SK-N-MC (cell line): Measurements from ENCODE around the gene KRTAP7-1.

Experiments
- DNase-seq: peaks from one replicate; pipeline ENCODE4 v3.0.0-alpha.2; 2011; ENCODE audit warnings: low read depth, low spot score
- H3K27ac ChIP-seq: fragments of 200-600 bp; sonication (generic); 2 replicates; pipeline ENCODE4 v1.5.1; 2016; ENCODE audit warnings: mixed run types
- H3K36me3 ChIP-seq: fragments of 200-600 bp; sonication (generic); 2 replicates; pipeline ENCODE4 v1.6.1; 2017; ENCODE audit warnings: antibody characterized with exemption, low read length, mixed read lengths; ENCODE audit not compliant: insufficient read depth
- H3K4me3 ChIP-seq: fragments of 200-600 bp; sonication (generic); 2 replicates; pipeline ENCODE4 v1.5.1; 2016
- H3K9ac ChIP-seq: fragments of 200-600 bp; sonication (generic); 2 replicates; pipeline ENCODE4 v1.8.0; 2017; ENCODE audit warnings: mixed run types, mixed read lengths; ENCODE audit not compliant: insufficient read length
- H3K9me3 ChIP-seq: fragments of 200-600 bp; sonication (generic); 2 replicates; pipeline ENCODE4 v1.6.1; 2017; ENCODE audit warnings: low read depth, mild to moderate bottlenecking, antibody characterized with exemption, low read length, moderate library complexity, mixed read lengths
- EZH2 ChIP-seq: fragments of 200-600 bp; sonication (generic); IDR thresholded peaks from one replicate; pipeline ENCODE4 v1.6.1; 2017; ENCODE audit warnings: antibody characterized with exemption
- FOXP2 ChIP-seq: optimal IDR thresholded peaks from 2 replicates; pipeline ENCODE3; 2011; ENCODE audit warnings: mild to moderate bottlenecking, moderate library complexity; ENCODE audit not compliant: insufficient read depth; ENCODE audit errors: extremely low read length, control extremely low read depth
- POLR2AphosphoS5 ChIP-seq: IDR thresholded peaks from 2 replicates; pipeline ENCODE4 v1.6.1; 2012; ENCODE audit warnings: mild to moderate bottlenecking, low read depth, low read length, borderline replicate concordance

Gene KRTAP7-1

DNA sequence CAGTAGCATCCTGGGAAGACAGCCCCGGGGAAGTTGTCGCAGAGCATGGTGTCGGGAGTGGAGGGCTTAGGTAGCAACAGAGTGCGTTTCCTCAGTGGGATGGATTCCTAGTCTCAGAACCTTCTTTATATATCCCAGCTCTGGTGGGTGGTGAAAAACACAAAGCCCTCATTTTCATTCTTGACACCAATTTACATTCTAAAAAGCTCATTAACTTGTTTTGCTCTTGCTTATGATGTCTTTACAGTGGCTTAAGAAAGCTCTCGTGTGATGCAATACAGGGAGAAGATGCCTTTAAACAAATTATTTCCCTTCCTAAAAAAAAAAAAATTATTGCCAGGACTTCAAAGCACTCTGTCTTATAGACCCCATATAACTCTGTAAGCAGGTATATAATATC, 16.4 kb downstream of the KRTAP7-1 start, which contains the start of gene KRTAP8-1:
KRTAP8-1 (minus strand) TSS at position 101 of the 400 bp plus-strand sequence; CDS start at position 47, 54 bp downstream.
- TF ChIP-seq EZH2 (no peak), FOXP2 (no peak), POLR2AphosphoS5 (no peak)
- no peak for DNase-seq
- Histone ChIP-seq H3K36me3 (no peaks in the 10 kb centered on the region), H3K9ac (no peak within 1 kb of the TSS), H3K9me3 (no peaks in the 10 kb centered on the region), H3K4me3 (no peak within 1 kb of the TSS), H3K27ac (no peak within 1 kb of the TSS)

GRCh38 chr21:30800605-30801004, 29.0 kb downstream of the KRTAP7-1 start:
- DNase-seq, result no peak
- no peak for TF ChIP-seq EZH2
- no peak for TF ChIP-seq POLR2AphosphoS5
- no peak for TF ChIP-seq FOXP2
- H3K9me3 ChIP-seq, result no peaks in the 10 kb centered on the region
- no peak overlapping the region for H3K27ac ChIP-seq
- H3K36me3 ChIP-seq, result no peaks in the 10 kb centered on the region
- H3K9ac ChIP-seq, result no peak overlapping the region
- H3K4me3 ChIP-seq, result no peak overlapping the region

DNA sequence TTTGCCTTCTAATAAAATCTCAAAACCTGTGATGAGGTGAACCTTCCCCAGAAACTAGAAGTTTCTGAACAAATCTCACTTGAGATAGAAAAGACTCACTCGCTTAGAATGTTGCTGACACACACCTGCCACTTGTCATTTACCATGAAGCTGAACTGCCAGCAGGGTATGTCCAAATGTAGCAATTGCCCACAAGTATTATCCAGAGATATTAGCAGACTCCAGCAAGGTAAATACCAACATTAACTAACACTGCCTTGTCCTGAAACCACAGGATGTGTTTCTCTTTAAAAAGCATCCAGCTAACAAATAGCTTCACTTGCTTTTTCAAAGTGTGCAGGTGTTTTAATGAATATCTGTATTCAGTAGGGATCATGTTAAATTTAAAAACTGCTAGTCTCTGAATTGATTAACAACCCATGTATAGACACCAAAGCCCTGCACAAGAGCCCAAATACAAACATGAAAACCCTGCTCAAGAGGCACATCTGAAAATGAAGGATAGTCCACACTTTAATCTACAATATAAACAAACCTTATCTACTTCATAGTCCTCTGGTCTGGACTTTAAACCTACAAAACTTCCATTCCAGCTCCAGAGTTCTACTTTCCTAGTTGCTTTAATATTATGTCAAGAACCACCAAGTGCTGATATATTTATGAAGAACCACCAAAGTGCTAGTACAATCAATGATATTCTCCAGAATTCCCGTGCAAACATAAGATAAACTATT, 35.8 kb downstream of the KRTAP7-1 start:
- no peak overlapping the region for H3K27ac ChIP-seq
- H3K9me3 ChIP-seq, result no peaks in the 10 kb centered on the region
- H3K9ac ChIP-seq, result no peak overlapping the region
- H3K4me3 ChIP-seq, result no peak overlapping the region
- no peak for TF ChIP-seq EZH2
- TF ChIP-seq POLR2AphosphoS5, result no peak
- TF ChIP-seq FOXP2, result no peak
- no peak for DNase-seq
- no peaks in the 10 kb centered on the region for H3K36me3 ChIP-seq

DNA sequence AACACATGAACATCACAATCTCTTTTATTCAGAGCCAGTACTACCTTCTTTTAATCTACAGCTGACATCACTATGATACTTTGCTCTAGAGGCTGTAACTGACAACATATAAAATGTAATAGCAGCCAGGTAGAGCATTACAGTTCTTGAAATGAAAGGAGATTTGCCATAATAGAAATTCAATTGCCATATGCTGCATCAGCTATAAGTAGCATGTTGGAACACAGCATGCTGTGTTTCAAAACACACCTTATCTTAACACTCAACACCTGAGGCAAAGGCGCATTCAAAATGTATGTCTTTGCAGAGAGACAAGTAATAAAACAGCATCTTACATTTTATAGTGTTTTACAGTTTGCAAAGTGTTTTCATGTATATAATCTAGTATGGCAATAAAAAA, 50.3 kb downstream of the KRTAP7-1 start:
- Histone ChIP-seq H3K4me3 (no peak overlapping the region), H3K9me3 (no peaks in the 10 kb centered on the region), H3K36me3 (no peaks in the 10 kb centered on the region), H3K9ac (no peak overlapping the region), H3K27ac (no peak overlapping the region)
- DNase-seq, result no peak
- TF ChIP-seq POLR2AphosphoS5, result no peak
- TF ChIP-seq EZH2, result no peak
- TF ChIP-seq FOXP2, result no peak
